AG09319 (cell line): ENCODE results near the gene ALPK3.

Source experiments
- DNase-seq: peaks from one replicate; pipeline ENCODE4 v3.0.0-alpha.2; 2010; ENCODE audit warnings: low read depth; ENCODE audit errors: extremely low read depth
- CTCF ChIP-seq: IDR thresholded peaks from 2 replicates; pipeline ENCODE4 v1.5.1; 2011; ENCODE audit warnings: low read depth, mild to moderate bottlenecking, inconsistent platforms, low read length, moderate library complexity

The ALPK3 gene

GRCh38 chr15:84911879-84912660, 94.9 kb downstream of the ALPK3 start:
- TF ChIP-seq CTCF, result no peak
- DNase-seq, result peak; percentile 90

- TF ChIP-seq CTCF, result no peak
- no peak for DNase-seq
Observed at GRCh38 chr15:84913360-84913723, 96.2 kb downstream of the ALPK3 start.

- TF ChIP-seq CTCF, result no peak
- no peak for DNase-seq
Observed at GRCh38 chr15:84914351-84914750, 97.2 kb downstream of the ALPK3 start.

GRCh38 chr15:84914909-84915605, 97.9 kb downstream of the ALPK3 start:
- no peak for DNase-seq
- TF ChIP-seq CTCF, result no peak

- no peak for TF ChIP-seq CTCF
Observed at GRCh38 chr15:84915606-84915958, 98.4 kb downstream of the ALPK3 start.

GRCh38 chr15:84917452-84917851, 100.3 kb downstream of the ALPK3 start:
- no peak for DNase-seq
- TF ChIP-seq CTCF, result no peak

More at GRCh38 chr15:84915606-84915958, 98.4 kb downstream of the ALPK3 start:
- no peak for DNase-seq

- DNase-seq, result no peak
- TF ChIP-seq CTCF, result no peak
Observed at GRCh38 chr15:84919106-84919667, 102.0 kb downstream of the ALPK3 start.
